Measurements from ENCODE around the gene WIPF3.

Gene WIPF3

DNA sequence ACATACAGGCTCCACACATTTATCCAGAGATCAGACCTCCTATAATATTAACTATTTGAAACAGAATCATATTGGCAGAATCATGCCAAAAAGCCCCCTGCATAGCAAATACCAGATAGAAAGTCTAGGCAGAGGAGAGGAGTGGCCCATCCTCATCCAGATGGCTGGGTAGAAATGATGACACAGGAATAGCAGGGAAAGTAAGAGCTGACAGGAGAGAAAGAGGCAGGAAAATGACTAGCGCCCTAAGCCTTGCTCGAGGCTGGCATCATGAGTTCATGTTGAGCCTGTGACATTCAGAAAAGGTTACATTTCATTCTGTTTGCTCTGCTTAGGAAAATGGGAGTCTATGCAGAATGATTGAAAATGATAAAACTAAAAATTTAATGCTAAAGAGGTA is 27.6 kb downstream of the WIPF3 start:
- no peak for DNase-seq (ENCODE audit: low read depth)
- TF ChIP-seq, protein P1, sequence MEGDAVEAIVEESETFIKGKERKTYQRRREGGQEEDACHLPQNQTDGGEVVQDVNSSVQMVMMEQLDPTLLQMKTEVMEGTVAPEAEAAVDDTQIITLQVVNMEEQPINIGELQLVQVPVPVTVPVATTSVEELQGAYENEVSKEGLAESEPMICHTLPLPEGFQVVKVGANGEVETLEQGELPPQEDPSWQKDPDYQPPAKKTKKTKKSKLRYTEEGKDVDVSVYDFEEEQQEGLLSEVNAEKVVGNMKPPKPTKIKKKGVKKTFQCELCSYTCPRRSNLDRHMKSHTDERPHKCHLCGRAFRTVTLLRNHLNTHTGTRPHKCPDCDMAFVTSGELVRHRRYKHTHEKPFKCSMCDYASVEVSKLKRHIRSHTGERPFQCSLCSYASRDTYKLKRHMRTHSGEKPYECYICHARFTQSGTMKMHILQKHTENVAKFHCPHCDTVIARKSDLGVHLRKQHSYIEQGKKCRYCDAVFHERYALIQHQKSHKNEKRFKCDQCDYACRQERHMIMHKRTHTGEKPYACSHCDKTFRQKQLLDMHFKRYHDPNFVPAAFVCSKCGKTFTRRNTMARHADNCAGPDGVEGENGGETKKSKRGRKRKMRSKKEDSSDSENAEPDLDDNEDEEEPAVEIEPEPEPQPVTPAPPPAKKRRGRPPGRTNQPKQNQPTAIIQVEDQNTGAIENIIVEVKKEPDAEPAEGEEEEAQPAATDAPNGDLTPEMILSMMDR (IDR thresholded peaks at IDR 0.05; ENCODE audit: insufficient read depth, low read depth, low read length, missing control alignments): no peak
- no peak overlapping the region for H3K4me3 ChIP-seq (ENCODE audit: low read depth, low read length)

DNA sequence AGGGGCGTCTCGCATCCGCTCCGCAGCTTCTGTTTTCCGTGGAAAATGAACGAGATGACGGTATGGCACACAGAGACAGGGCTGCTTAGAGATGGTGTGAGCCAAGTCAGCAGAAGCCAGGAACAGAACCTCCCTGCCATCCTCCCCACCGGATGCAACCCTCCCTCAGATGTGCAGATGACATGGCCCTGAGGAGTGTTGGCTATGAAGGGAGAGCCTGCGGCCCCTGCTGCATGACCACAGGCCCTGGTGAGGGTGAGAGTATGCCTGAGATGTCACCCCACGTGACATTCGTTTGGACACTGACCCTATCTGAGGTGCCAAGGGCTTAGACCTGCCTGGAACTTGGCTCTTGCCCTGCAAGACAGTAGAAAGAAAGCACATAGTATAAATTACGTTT is 29.4 kb downstream of the WIPF3 start:
- no peak for DNase-seq (ENCODE audit: low read depth)
- TF ChIP-seq, protein P1 (IDR thresholded peaks at IDR 0.05; ENCODE audit: insufficient read depth, low read depth, low read length, missing control alignments): no peak
- H3K4me3 ChIP-seq (ENCODE audit: low read depth, low read length): no peak overlapping the region

DNA sequence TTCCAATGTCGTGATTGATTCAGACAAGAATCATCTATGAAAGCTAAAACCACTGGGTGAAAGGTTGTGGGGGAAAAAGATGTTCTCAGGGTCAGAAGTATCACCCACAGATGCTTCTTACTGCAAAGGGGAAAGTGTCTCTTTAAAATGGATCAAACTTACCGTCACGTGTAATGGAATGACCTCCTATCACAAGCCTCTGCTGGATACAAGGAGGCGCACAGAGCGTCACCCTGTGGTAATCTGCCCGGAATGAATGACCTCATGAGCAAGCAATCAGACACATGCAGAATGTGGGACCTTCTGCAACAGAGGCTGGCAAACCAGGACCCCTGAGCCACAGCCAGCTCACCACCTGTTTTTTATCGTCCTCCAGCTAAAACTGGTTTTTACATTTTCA is 33.0 kb downstream of the WIPF3 start:
- no peak for DNase-seq (ENCODE audit: low read depth)
- TF ChIP-seq, protein P1 (IDR thresholded peaks at IDR 0.05; ENCODE audit: insufficient read depth, low read depth, low read length, missing control alignments): no peak
- no peak overlapping the region for H3K4me3 ChIP-seq (ENCODE audit: low read depth, low read length)

DNA sequence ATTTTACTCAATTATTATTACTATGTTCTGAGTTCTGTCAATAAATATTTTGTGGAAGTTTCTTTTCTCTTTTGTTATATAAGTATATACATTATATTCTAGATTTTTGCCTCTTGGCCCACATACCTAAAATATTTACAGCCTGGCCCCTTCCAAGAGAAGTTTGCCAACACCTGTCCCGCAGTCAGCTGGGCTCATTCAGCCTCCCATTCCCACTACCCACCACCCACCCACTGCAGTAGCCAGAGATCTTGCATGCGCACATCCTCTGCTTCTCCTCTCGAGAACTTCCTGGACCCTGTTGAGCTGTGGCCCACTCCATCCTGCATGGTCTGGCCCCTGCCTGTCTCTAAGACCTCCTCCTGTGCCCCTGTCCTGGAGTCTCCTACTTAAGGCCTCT is 33.6 kb downstream of the WIPF3 start:
- no peak overlapping the region for H3K4me3 ChIP-seq (ENCODE audit: low read depth, low read length)
- TF ChIP-seq, protein P1 (IDR thresholded peaks at IDR 0.05; ENCODE audit: insufficient read depth, low read depth, low read length, missing control alignments): no peak
- no peak for DNase-seq (ENCODE audit: low read depth)

DNA sequence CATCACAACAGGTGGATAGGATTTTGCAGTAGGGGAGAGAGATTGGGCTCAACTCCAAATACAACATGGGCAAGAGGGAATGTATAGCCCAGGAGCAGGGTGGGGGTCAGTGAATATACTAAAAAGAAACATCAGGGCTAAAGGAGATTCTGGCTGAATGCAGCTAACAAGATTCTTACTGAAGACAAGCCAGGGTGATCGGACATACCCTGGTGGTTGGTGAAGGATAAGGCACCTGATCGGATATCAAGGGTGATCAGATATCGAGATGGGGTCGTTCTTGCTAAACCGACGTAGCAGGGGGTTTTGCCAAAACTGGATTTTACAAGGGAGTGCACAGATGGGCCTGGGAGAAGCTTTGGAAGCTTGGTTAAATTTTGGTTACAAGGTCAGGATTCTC is 34.4 kb downstream of the WIPF3 start:
- H3K4me3 ChIP-seq (ENCODE audit: low read depth, low read length): no peak overlapping the region
- TF ChIP-seq, protein P1 (IDR thresholded peaks at IDR 0.05; ENCODE audit: insufficient read depth, low read depth, low read length, missing control alignments): no peak
- DNase-seq (ENCODE audit: low read depth): no peak

DNA sequence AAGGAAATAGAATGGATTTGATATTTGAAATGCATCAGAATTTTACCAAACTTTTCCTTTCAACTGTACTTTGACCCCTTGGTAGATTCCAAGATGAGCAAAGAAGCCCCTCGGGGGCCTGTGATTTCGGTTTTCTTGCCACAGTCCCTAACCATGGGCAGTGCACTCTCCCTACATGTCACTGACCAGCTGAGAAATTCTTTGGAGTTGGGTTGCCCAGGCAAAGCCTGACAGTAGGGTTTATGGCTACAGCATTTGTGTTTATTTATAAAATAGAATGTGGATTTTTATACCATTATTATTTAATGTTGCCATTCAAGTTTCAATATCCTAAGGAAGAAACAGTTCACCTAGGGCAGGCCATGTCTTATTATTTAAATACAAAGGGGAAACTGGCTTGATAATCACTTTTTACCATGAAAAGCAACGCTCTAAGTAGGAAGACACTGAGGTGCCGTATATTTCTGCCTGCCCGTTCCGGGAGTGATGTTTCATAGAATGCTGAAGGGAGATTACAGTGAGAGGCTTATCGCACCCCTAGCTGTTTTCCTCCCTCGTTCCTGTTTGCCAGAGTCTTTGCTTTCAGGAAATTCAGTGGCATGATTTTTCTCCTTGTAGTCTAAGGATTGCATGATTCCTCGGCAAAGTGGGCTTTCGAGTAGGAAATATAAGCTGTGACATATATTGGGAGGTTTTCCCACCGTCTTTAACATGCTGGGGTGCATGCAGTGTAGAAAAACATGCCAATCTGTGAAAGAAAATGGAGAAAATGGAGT is 35.8 kb downstream of the WIPF3 start:
- TF ChIP-seq, protein P1 (IDR thresholded peaks at IDR 0.05; ENCODE audit: insufficient read depth, low read depth, low read length, missing control alignments): no peak
- H3K4me3 ChIP-seq (ENCODE audit: low read depth, low read length): no peak overlapping the region
- DNase-seq (ENCODE audit: low read depth): no peak

DNA sequence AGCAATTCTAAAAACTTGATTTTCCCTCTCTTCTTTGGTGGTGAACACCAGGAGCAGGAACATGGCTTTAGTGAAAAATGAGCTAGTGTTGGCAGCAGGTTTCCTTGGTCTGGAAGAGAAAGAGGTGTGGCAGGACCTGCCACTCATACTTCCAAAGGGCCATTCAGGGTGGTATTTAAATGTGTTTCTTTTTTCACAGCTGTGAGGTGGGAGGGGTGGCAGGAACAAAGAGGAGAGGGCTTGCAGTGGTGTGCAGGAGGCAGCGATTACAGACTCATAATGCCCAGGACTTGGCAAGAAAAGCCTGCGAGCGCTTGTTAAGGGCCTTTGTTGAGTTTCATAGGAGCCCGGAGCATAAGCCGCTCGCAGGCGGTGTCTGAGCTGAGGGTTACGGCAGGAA is 36.8 kb downstream of the WIPF3 start:
- H3K4me3 ChIP-seq (ENCODE audit: low read depth, low read length): no peak overlapping the region
- TF ChIP-seq, protein P1 (IDR thresholded peaks at IDR 0.05; ENCODE audit: insufficient read depth, low read depth, low read length, missing control alignments): no peak
- DNase-seq (ENCODE audit: low read depth): no peak
